ENCODE measurements around the gene MTHFD1.
A peak's percentile ranks its signal among the peaks of the same experiment; 100 is the strongest.

The MTHFD1 gene

GRCh38 chr14:64407329-64407728, 19.2 kb downstream of the MTHFD1 start:
- Histone ChIP-seq H3K4me3 (ENCODE audit: extremely low read depth, insufficient read depth, low read length, poor library complexity, severe bottlenecking) (no peak overlapping the region), H3K4me1 (ENCODE audit: control insufficient read depth, insufficient read depth, low read length, poor library complexity, severe bottlenecking) (peaks cover 3% of the 10 kb centered on the region), H3K36me3 (ENCODE audit: control insufficient read depth, insufficient read depth, low read length) (peaks cover 51% of the 10 kb centered on the region), H3K27ac (ENCODE audit: low read depth, low read length, severe bottlenecking) (no peak overlapping the region), H3K9me3 (ENCODE audit: control insufficient read depth, low read length) (no peaks in the 10 kb centered on the region)
- WGBS, 2 experiments (ENCODE audit: insufficient coverage in 2 of 2) = 80 to 100% methylated on average over 1 of the region's 2 CpGs

- no peak overlapping the region for H3K27ac ChIP-seq (ENCODE audit: low read depth, low read length, severe bottlenecking)
- no peak overlapping the region for H3K4me3 ChIP-seq (ENCODE audit: extremely low read depth, insufficient read depth, low read length, poor library complexity, severe bottlenecking)
- 96 to 100% methylated on average over 2 to 5 of the region's 7 CpGs for WGBS, 2 experiments (ENCODE audit: insufficient coverage in 2 of 2)
- H3K36me3 ChIP-seq (ENCODE audit: control insufficient read depth, insufficient read depth, low read length) = peaks cover 46% of the 10 kb centered on the region
- H3K4me1 ChIP-seq (ENCODE audit: control insufficient read depth, insufficient read depth, low read length, poor library complexity, severe bottlenecking) = peaks cover 3% of the 10 kb centered on the region
- no peaks in the 10 kb centered on the region for H3K9me3 ChIP-seq (ENCODE audit: control insufficient read depth, low read length)
Observed at GRCh38 chr14:64409126-64409920, 21.2 kb downstream of the MTHFD1 start.

GRCh38 chr14:64410084-64410774, 22.1 kb downstream of the MTHFD1 start:
- H3K4me3 ChIP-seq (ENCODE audit: extremely low read depth, insufficient read depth, low read length, poor library complexity, severe bottlenecking) = no peak overlapping the region
- WGBS, 2 experiments (ENCODE audit: insufficient coverage in 2 of 2) = no CpG with 5 or more reads among the region's 5 CpGs
- H3K27ac ChIP-seq (ENCODE audit: low read depth, low read length, severe bottlenecking) = peak overlapping the region; percentile 41
- H3K9me3 ChIP-seq (ENCODE audit: control insufficient read depth, low read length) = no peaks in the 10 kb centered on the region
- peaks cover 50% of the 10 kb centered on the region for H3K36me3 ChIP-seq (ENCODE audit: control insufficient read depth, insufficient read depth, low read length)
- H3K4me1 ChIP-seq (ENCODE audit: control insufficient read depth, insufficient read depth, low read length, poor library complexity, severe bottlenecking) = peaks cover 3% of the 10 kb centered on the region

- 94% methylated on average over 2 of the region's 4 CpGs; no CpG with 5 or more reads in 1 of the 2 experiments for WGBS, 2 experiments (ENCODE audit: insufficient coverage in 2 of 2)
- Histone ChIP-seq H3K9me3 (ENCODE audit: control insufficient read depth, low read length) (no peaks in the 10 kb centered on the region), H3K27ac (ENCODE audit: low read depth, low read length, severe bottlenecking) (no peak overlapping the region), H3K36me3 (ENCODE audit: control insufficient read depth, insufficient read depth, low read length) (peaks cover 58% of the 10 kb centered on the region), H3K4me3 (ENCODE audit: extremely low read depth, insufficient read depth, low read length, poor library complexity, severe bottlenecking) (no peak overlapping the region), H3K4me1 (ENCODE audit: control insufficient read depth, insufficient read depth, low read length, poor library complexity, severe bottlenecking) (peaks cover 3% of the 10 kb centered on the region)
Observed at GRCh38 chr14:64411001-64411400, 22.8 kb downstream of the MTHFD1 start.

- peaks cover 61% of the 10 kb centered on the region for H3K36me3 ChIP-seq (ENCODE audit: control insufficient read depth, insufficient read depth, low read length)
- no peak overlapping the region for H3K4me3 ChIP-seq (ENCODE audit: extremely low read depth, insufficient read depth, low read length, poor library complexity, severe bottlenecking)
- no peaks in the 10 kb centered on the region for H3K9me3 ChIP-seq (ENCODE audit: control insufficient read depth, low read length)
- no peak overlapping the region for H3K27ac ChIP-seq (ENCODE audit: low read depth, low read length, severe bottlenecking)
- WGBS, 2 experiments (ENCODE audit: insufficient coverage in 2 of 2) = no CpG with 5 or more reads among the region's 1 CpG
- H3K4me1 ChIP-seq (ENCODE audit: control insufficient read depth, insufficient read depth, low read length, poor library complexity, severe bottlenecking) = peaks cover 3% of the 10 kb centered on the region
Observed at GRCh38 chr14:64412237-64412636, 24.1 kb downstream of the MTHFD1 start.

GRCh38 chr14:64416348-64416932, 28.3 kb downstream of the MTHFD1 start:
- H3K4me1 ChIP-seq (ENCODE audit: control insufficient read depth, insufficient read depth, low read length, poor library complexity, severe bottlenecking) = peaks cover 9% of the 10 kb centered on the region
- H3K4me3 ChIP-seq (ENCODE audit: extremely low read depth, insufficient read depth, low read length, poor library complexity, severe bottlenecking) = no peak overlapping the region
- H3K36me3 ChIP-seq (ENCODE audit: control insufficient read depth, insufficient read depth, low read length) = peaks cover 82% of the 10 kb centered on the region
- no peaks in the 10 kb centered on the region for H3K9me3 ChIP-seq (ENCODE audit: control insufficient read depth, low read length)
- no CpG with 5 or more reads among the region's 3 CpGs for WGBS, 2 experiments (ENCODE audit: insufficient coverage in 2 of 2)
- no peak overlapping the region for H3K27ac ChIP-seq (ENCODE audit: low read depth, low read length, severe bottlenecking)

- WGBS, 2 experiments (ENCODE audit: insufficient coverage in 2 of 2) = 74 to 87% methylated on average over 2 of the region's 5 CpGs
- Histone ChIP-seq H3K4me1 (ENCODE audit: control insufficient read depth, insufficient read depth, low read length, poor library complexity, severe bottlenecking) (peaks cover 9% of the 10 kb centered on the region), H3K4me3 (ENCODE audit: extremely low read depth, insufficient read depth, low read length, poor library complexity, severe bottlenecking) (no peak overlapping the region), H3K9me3 (ENCODE audit: control insufficient read depth, low read length) (no peaks in the 10 kb centered on the region), H3K36me3 (ENCODE audit: control insufficient read depth, insufficient read depth, low read length) (peaks cover 80% of the 10 kb centered on the region), H3K27ac (ENCODE audit: low read depth, low read length, severe bottlenecking) (no peak overlapping the region)
Observed at GRCh38 chr14:64417055-64417770, 29.1 kb downstream of the MTHFD1 start.

- Histone ChIP-seq H3K27ac (ENCODE audit: low read depth, low read length, severe bottlenecking) (no peak overlapping the region), H3K4me3 (ENCODE audit: extremely low read depth, insufficient read depth, low read length, poor library complexity, severe bottlenecking) (no peak overlapping the region), H3K9me3 (ENCODE audit: control insufficient read depth, low read length) (no peaks in the 10 kb centered on the region), H3K4me1 (ENCODE audit: control insufficient read depth, insufficient read depth, low read length, poor library complexity, severe bottlenecking) (peaks cover 9% of the 10 kb centered on the region), H3K36me3 (ENCODE audit: control insufficient read depth, insufficient read depth, low read length) (peaks cover 81% of the 10 kb centered on the region)
- 97 to 100% methylated on average over 2 to 6 of the region's 7 CpGs for WGBS, 2 experiments (ENCODE audit: insufficient coverage in 2 of 2)
Observed at GRCh38 chr14:64417771-64418125, 29.6 kb downstream of the MTHFD1 start.

GRCh38 chr14:64419003-64419402, 30.9 kb downstream of the MTHFD1 start:
- WGBS, 2 experiments (ENCODE audit: insufficient coverage in 2 of 2) = 90 to 95% methylated on average over 6 to 7 of the region's 7 CpGs
- Histone ChIP-seq H3K4me1 (ENCODE audit: control insufficient read depth, insufficient read depth, low read length, poor library complexity, severe bottlenecking) (peaks cover 9% of the 10 kb centered on the region), H3K36me3 (ENCODE audit: control insufficient read depth, insufficient read depth, low read length) (peaks cover 82% of the 10 kb centered on the region), H3K9me3 (ENCODE audit: control insufficient read depth, low read length) (no peaks in the 10 kb centered on the region), H3K4me3 (ENCODE audit: extremely low read depth, insufficient read depth, low read length, poor library complexity, severe bottlenecking) (no peak overlapping the region), H3K27ac (ENCODE audit: low read depth, low read length, severe bottlenecking) (peak overlapping the region; percentile 0)

GRCh38 chr14:64421166-64421565, 33.0 kb downstream of the MTHFD1 start:
- H3K9me3 ChIP-seq (ENCODE audit: control insufficient read depth, low read length) = no peaks in the 10 kb centered on the region
- H3K4me1 ChIP-seq (ENCODE audit: control insufficient read depth, insufficient read depth, low read length, poor library complexity, severe bottlenecking) = peaks cover 9% of the 10 kb centered on the region
- H3K36me3 ChIP-seq (ENCODE audit: control insufficient read depth, insufficient read depth, low read length) = peaks cover 84% of the 10 kb centered on the region
- 74 to 81% methylated on average over 3 of the region's 8 CpGs for WGBS, 2 experiments (ENCODE audit: insufficient coverage in 2 of 2)
- H3K4me3 ChIP-seq (ENCODE audit: extremely low read depth, insufficient read depth, low read length, poor library complexity, severe bottlenecking) = no peak overlapping the region
- peak overlapping the region; percentile 18 for H3K27ac ChIP-seq (ENCODE audit: low read depth, low read length, severe bottlenecking)
